BE2C (cell line): Measurements from ENCODE around the gene KNSTRN.

ENCODE experiments used
- DNase-seq: peaks from one replicate; pipeline ENCODE4 v3.0.0-alpha.2; 2020
- H3K27me3 ChIP-seq: fragments of 250-450 bp; sonication (Bioruptor Pico); 2 replicates; pipeline ENCODE4 v1.5.1; 2020; ENCODE audit warnings: mild to moderate bottlenecking
- H3K36me3 ChIP-seq: fragments of 250-450 bp; sonication (Bioruptor Pico); 2 replicates; pipeline ENCODE4 v1.5.1; 2020; ENCODE audit warnings: mild to moderate bottlenecking
- H3K4me1 ChIP-seq: fragments of 250-450 bp; sonication (Bioruptor Pico); 2 replicates; pipeline ENCODE4 v1.5.1; 2020
- H3K4me3 ChIP-seq: 2 replicates; pipeline ENCODE4 v1.5.1; 2011; ENCODE audit warnings: low read depth, low read length
- H3K9me3 ChIP-seq: fragments of 250-450 bp; sonication (Bioruptor Pico); 2 replicates; pipeline ENCODE4 v1.5.1; 2020
- TF ChIP-seq, protein P1 (sequence below): IDR thresholded peaks from 2 replicates; pipeline ENCODE4 v1.5.1; 2012; ENCODE audit warnings: mild to moderate bottlenecking, low read depth, low read length

The KNSTRN gene

DNA sequence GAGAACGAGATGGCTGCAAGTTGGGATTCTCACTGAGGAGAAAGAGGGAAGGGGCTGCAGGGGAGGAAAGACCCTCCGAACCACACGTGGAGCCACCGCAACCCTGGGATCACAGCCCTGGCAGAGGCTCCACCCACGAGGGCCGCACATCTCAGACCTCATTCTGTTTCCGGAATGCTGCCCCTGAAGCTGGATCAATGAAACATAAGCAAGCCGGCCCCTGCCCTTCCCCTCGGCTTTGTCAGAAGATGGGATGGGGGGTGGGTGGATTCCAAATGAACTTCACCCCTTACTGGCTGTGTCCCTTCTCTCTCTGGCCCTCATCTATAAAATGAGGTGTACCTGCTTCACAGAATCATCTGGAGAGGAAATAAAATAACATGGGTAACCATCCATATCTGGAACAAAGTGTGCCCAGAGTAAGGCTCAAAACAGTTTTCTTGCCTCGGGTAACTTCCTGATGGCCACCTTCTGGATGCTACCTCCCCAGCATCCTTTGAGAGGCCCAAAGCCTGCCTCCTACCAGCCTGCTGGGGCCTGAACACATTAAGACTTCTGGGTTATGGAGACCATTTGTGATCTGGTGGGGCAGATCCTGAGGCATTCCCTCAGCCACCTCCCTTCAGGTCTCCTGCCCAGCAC, 37.2 kb upstream of the KNSTRN start:
- Histone ChIP-seq H3K4me3 (no peak overlapping the region), H3K4me1 (peaks cover 12% of the 10 kb centered on the region), H3K9me3 (no peaks in the 10 kb centered on the region), H3K36me3 (no peaks in the 10 kb centered on the region), H3K27me3 (no peaks in the 10 kb centered on the region)
- no peak for DNase-seq
- TF ChIP-seq, protein P1, sequence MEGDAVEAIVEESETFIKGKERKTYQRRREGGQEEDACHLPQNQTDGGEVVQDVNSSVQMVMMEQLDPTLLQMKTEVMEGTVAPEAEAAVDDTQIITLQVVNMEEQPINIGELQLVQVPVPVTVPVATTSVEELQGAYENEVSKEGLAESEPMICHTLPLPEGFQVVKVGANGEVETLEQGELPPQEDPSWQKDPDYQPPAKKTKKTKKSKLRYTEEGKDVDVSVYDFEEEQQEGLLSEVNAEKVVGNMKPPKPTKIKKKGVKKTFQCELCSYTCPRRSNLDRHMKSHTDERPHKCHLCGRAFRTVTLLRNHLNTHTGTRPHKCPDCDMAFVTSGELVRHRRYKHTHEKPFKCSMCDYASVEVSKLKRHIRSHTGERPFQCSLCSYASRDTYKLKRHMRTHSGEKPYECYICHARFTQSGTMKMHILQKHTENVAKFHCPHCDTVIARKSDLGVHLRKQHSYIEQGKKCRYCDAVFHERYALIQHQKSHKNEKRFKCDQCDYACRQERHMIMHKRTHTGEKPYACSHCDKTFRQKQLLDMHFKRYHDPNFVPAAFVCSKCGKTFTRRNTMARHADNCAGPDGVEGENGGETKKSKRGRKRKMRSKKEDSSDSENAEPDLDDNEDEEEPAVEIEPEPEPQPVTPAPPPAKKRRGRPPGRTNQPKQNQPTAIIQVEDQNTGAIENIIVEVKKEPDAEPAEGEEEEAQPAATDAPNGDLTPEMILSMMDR, result no peak

GRCh38 chr15:40345867-40346578, 36.5 kb upstream of the KNSTRN start:
- DNase-seq, result no peak
- TF ChIP-seq, protein P1, result no peak
- no peak overlapping the region for H3K4me3 ChIP-seq
- peaks cover 10% of the 10 kb centered on the region for H3K4me1 ChIP-seq
- H3K27me3 ChIP-seq, result no peaks in the 10 kb centered on the region
- H3K9me3 ChIP-seq, result no peaks in the 10 kb centered on the region
- no peaks in the 10 kb centered on the region for H3K36me3 ChIP-seq

- Histone ChIP-seq H3K4me1 (peaks cover 3% of the 10 kb centered on the region), H3K9me3 (no peaks in the 10 kb centered on the region), H3K27me3 (no peaks in the 10 kb centered on the region), H3K4me3 (no peak overlapping the region), H3K36me3 (no peaks in the 10 kb centered on the region)
- DNase-seq, result no peak
- TF ChIP-seq, protein P1, result no peak
These were observed 35.7 kb upstream of the KNSTRN start for GRCh38 chr15:40346579-40347558.

GRCh38 chr15:40347559-40348473, 34.7 kb upstream of the KNSTRN start:
- H3K9me3 ChIP-seq, result no peaks in the 10 kb centered on the region
- TF ChIP-seq, protein P1, result no peak
- H3K4me3 ChIP-seq, result no peak overlapping the region
- DNase-seq, result no peak
- H3K27me3 ChIP-seq, result no peaks in the 10 kb centered on the region
- H3K4me1 ChIP-seq, result peaks cover 3% of the 10 kb centered on the region
- H3K36me3 ChIP-seq, result no peaks in the 10 kb centered on the region

GRCh38 chr15:40348474-40348870, 34.0 kb upstream of the KNSTRN start:
- H3K4me3 ChIP-seq, result no peak overlapping the region
- H3K4me1 ChIP-seq, result peaks cover 3% of the 10 kb centered on the region
- H3K36me3 ChIP-seq, result no peaks in the 10 kb centered on the region
- H3K27me3 ChIP-seq, result no peaks in the 10 kb centered on the region
- DNase-seq, result no peak
- TF ChIP-seq, protein P1, result no peak
- no peaks in the 10 kb centered on the region for H3K9me3 ChIP-seq
